Suppressor macrophage treated with lipopolysaccharide for 1 hour (primary cell): ENCODE results near the gene ELMOD3.
"Not testable (repeated sequence)": the region's sequence is repeated elsewhere in the genome, so short reads cannot be mapped to it uniquely, and the experiment has no call there.

Experiments used
- DNase-seq, 3 donors: peaks; one replicate each; pipeline ENCODE4 v3.0.0-alpha.2; 2020 to 2022

The ELMOD3 gene

GRCh38 chr2:85354286-85355072, at the start of gene ELMOD3, which contains the start of gene RETSAT:
Gene ELMOD3 (plus strand): TSS chr2:85354769. CDS start chr2:85357199, 2,430 bp downstream.
Gene RETSAT (minus strand): TSS chr2:85354528. CDS start chr2:85354507, 21 bp downstream.
- DNase-seq = peak; percentile 98 to 100 (median 98)

DNA sequence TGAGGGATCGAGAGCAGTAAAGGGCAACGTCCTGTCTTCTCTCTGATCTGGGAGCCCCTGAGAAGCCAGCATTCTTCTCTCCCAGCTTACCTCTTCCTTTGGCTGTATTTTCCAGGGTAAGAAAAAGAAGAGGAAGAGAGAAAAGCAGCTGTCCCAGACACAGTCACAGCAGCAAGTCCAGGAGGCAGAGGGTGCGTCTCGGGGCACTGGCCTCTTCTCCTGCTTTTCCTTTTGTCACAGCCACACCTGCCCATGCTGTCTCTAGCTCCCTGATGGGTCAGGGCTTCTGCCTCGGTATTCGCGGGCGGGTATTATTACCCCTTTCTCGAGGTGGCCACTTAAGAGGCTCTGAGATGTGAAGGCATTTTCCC, 47.1 kb upstream of the ELMOD3 start:
- no peak for DNase-seq

DNA sequence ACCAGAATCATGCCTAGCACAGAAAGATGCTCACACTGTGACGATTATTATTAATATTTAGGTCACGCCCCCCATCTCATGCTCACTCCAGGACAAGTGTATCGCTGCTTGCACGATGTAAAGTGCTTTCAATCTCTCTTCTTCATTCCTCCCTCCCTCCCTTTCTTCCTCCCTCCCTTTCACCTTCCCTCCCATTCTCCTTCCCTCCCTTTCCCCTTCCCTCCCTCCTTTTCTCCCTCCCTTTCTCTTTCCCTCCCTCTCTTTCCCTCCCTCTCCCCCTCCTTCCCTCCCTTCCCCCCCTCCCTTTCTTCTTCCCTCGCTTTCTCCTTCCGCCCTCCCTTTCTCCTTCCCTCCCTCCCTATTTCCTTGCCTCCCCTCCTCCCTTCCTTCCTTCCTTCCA, 46.4 kb upstream of the ELMOD3 start:
- DNase-seq = no peak

- DNase-seq = peak; percentile 29 to 58 (median 52)
Observed at GRCh38 chr2:85308896-85309555, 45.5 kb upstream of the ELMOD3 start.

- DNase-seq = peak in 2 of 3 donors; percentile 43 to 46
Observed at GRCh38 chr2:85309699-85310321, 44.8 kb upstream of the ELMOD3 start.

DNA sequence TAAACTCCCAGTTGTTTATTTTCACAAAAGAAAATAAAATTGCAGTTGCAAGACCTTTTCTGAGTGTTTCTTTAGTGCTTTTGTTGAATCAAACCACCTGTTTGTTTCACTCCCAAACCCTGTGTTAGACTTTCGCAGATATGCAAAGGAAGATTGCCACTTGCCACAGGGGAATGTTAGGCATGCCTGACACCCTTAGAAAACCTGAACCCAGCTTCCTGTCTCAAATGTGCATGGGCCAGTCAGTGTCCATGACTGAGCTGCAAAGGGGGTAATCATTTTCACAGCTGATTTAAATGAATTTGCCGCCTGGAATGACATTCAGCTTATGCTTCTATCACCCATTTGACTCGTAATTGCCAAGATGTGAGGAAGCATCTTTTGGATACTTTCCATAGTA, 44.2 kb upstream of the ELMOD3 start:
- DNase-seq = no peak

DNA sequence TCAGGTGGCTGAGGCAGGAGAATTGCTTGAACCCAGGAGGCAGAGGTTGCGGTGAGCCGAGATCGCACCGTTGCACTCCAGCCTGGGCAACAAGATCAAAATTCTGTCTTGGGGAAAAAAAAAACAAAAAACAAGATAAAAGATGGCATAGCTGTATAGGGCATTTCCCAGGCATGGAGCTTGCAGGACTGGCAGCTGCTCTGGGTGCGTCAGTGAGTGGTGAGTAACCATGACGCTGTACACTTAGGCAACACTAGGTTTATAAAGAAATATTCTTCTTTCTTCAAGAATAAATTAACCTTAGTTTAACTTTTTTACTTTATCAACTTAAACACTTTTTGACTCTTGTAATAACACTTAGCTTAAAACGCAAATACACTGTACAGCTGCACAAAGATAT, 42.2 kb upstream of the ELMOD3 start:
- DNase-seq = peak; percentile 44 to 70 (median 60)

- no peak for DNase-seq
Observed at GRCh38 chr2:85314884-85315242, 39.7 kb upstream of the ELMOD3 start.

- DNase-seq = not testable (repeated sequence)
Observed at GRCh38 chr2:85315921-85316320, 38.6 kb upstream of the ELMOD3 start.

DNA sequence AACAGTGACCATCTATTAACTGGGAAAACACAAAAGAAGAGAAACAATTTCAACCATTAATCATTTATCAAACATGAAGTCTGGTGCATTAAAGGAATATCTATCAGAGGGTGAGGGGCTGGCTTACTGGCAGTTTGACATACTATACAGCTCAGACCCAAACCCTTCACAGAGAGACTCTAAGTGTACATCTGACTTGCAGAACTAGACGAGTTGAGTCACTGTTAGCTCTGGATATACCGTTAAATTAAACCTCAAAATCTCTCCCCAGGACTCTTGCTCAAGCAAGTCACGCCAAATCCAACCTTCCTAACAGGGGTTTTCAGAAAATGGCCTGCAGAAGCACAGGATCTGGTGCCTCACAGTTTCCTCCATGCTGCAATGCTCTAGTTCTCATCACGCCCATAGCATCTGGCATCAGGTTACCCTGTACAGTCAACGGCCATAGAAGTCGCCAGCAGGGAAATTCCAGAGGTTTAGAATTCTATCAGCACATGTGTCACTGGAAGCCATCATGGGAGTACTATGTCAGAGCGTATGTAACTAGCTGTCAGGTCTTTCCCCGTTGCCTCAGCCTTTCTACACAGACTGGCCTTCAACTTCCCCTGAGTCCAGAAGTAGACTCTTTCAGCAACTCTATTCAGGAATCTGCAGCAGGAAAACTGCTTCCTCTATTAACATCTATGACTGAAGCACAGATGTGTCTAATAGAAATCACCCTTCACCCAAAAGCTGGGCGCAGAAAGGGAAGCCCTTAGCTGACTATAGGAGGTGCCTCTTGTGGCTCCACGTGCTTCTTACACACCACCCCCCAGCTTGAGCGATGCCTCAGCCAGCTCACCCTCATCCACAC, 36.1 kb upstream of the ELMOD3 start:
- peak; percentile 93 to 100 (median 98) for DNase-seq

DNA sequence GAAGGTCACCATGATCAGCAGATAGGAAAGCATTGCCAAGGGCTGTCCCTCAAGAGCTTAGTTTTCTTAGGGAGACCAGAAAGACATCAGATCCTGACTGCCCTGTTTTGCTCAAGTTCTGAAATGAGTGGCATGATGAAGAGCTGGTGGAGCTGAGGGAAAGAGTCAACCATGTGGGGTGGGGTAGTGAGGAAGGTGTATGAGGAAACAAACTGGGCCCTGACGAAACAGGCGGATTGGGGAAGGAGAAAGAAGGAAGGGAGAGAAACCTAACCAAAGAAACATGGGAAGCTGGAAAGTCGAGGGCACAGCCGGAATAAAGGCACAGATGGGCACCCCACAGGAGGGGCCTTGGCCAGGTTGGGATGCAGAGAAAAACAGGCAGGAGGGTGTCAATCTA, 34.8 kb upstream of the ELMOD3 start:
- DNase-seq = peak; percentile 58 to 66 (median 62)

- no peak for DNase-seq
Observed at GRCh38 chr2:85323351-85323987, 31.1 kb upstream of the ELMOD3 start.

- DNase-seq = not testable (repeated sequence)
Observed at GRCh38 chr2:85323988-85324367, 30.6 kb upstream of the ELMOD3 start.

DNA sequence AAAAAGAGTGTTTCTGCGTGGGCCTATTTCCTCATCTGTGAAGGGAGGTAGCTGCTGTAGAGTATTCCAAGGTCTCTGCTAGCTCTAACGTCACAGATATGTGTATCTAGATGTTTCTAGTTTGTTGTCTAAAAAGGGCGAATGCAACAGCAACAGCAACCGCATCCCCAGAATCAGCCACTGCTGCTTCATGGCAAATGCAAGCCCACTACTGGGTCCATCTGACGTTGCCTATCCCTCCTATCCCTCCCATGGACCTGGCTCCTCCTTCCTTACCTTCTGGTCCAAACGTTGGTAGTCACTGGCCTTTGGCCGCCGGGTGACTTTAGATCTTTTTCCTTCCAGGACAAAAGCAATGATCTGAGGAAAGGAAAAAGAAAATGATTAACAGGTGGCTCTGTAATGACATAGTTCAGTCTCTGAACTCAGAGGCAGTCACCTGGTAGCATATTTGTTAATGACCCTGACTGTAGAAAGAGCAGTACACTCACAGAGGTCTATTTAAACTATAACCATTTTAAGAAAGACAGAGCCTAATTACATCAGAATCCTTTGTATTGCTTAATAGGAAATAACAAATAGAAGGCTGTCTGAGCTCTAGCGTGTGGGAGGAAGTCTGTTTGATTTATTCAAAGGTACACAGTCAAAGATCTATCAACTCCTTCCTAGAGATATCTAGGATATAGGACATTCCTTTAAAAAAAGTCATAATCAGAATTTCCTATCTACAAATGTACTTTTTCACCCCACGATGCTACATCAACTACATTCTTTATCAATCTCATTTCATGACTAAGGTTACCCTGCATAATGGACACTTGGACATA, 29.7 kb upstream of the ELMOD3 start:
- peak; percentile 43 to 75 (median 74) for DNase-seq

- no peak for DNase-seq
Observed at GRCh38 chr2:85325466-85325811, 29.1 kb upstream of the ELMOD3 start.

- DNase-seq = peak; percentile 86 to 96 (median 92)
Observed at GRCh38 chr2:85326406-85327159, 28.0 kb upstream of the ELMOD3 start.

DNA sequence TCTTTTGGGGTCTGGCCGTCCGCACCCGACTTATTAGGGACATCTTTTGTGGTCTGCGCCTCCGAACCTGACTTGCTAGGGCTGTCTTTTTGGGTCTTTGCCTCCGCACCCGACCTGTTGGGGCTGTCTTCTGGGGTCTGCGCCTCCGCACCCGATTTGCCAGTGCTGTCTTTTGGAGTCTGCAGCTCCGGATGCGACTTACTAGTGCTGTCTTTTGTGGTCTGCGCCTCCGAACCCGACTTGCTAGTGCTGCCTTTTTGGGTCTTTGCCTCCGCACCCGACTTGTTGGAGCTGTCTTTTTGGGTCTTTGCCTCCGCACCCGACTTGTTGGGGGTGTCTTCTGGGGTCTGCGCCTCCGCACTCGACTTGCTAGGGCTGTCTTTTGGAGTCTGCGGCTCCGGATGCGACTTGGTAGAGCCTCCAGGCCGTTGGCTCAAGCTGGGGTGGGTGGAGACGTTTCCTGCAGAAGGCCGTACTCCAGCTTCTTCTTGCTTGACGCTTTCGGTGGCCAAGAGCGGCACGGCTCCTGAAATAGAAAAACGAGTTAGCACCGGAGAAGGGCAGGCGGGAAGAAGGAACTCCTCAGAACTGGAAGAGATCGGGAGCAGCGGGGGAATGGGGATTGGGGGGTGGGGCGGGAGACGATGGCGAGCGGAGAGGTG, 27.3 kb upstream of the ELMOD3 start:
- peak; percentile 34 to 55 (median 47) for DNase-seq

DNA sequence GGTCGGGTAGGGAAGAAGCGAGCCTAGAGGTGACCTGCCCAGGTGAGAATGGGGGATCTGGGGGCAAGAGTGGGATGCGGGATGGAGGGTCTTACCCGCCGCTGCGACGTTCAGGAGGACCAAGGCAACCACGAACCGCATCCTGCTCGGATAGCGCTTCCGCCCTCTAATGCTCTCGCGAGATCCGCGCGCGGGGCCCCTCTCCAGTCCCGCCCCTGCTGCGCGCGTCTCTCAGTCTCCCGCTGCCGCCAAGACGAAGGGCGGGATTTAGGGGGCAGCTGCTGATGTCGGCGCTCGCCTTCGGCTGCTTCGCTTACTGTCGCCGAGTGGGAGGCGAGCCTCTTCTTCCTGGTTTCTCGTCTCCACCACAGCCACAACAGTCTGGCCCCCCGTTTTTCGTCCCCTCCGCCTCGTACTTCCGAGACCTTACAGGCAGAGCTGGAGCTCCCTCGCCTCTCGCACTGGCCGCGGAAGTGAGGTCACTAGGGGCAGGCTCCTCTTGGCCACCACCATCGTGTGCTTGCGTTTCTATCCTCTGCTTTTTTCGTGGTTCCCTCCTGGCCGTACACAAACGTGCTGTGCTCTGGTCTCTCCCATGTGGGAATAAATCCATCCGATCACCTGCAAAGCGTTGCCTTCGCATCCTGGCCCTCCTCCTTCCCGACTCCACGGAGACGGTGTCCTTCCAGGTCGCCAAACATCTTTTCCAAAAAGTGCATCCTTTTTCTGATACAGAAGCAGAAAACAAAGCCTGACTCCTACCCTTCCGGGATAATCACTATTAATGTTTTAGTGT, 26.5 kb upstream of the ELMOD3 start, which contains the start of gene TGOLN2:
Gene TGOLN2 (minus strand): TSS at position 168 of the 796 bp plus-strand sequence. CDS start 27 bp downstream, at position 141.
- peak; percentile 95 to 98 (median 97) for DNase-seq

- no peak for DNase-seq
Observed at GRCh38 chr2:85329181-85329651, 25.4 kb upstream of the ELMOD3 start.
